HG03571 (cell line): Measurements from ENCODE around the gene ADGRB3.
"Not testable (repeated sequence)": the region's sequence is repeated elsewhere in the genome, so short reads cannot be mapped to it uniquely, and the experiment has no call there.

Experiments used
- ATAC-seq: cut with Tn5 transposase; IDR thresholded peaks from one replicate; pipeline ENCODE4 v1.9.1; 2021; ENCODE audit not compliant: unreplicated experiment

The ADGRB3 gene

DNA sequence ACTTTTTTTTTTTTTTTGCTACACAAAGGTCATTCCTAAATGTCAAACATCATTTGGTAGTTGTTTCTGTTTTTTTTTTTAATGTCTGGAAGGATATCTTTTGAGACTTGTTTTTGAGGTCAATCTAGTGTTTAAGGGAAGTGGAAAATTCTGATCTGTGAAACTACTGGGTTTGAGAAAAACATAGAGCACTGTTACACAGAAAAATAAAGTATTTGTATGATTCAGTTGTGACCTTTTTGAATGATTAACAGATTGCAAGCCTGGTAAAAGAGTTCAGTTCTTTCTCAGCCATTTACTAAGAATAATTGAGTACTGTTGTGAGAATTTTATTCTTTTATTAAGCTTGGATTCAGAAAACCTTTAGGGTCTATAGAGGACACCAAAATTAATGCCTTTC is 276.7 kb downstream of the ADGRB3 start:
- no peak for ATAC-seq

GRCh38 chr6:68912805-68913204 is 277.7 kb downstream of the ADGRB3 start:
- ATAC-seq, result not testable (repeated sequence)

DNA sequence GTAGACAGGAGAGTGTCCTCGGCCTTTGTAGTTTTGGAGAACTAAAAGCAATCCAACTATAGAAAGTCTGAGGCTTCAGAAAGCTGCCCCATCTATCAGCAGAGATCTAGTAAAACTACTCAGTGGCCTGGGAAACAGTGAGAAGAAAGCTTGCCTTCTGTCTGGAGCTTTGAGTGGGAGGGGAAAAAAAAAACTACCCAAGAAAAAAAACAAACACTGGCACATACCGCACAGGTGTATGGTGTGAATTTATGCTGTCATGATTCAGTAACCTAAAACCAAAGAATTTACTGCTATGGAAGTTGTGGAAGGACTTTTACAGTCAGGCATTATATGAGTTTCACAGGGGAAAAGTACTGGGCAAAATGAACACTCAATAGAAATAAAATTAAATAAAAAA is 280.5 kb downstream of the ADGRB3 start:
- ATAC-seq, result no peak

GRCh38 chr6:68919537-68919936 is 284.5 kb downstream of the ADGRB3 start:
- no peak for ATAC-seq

DNA sequence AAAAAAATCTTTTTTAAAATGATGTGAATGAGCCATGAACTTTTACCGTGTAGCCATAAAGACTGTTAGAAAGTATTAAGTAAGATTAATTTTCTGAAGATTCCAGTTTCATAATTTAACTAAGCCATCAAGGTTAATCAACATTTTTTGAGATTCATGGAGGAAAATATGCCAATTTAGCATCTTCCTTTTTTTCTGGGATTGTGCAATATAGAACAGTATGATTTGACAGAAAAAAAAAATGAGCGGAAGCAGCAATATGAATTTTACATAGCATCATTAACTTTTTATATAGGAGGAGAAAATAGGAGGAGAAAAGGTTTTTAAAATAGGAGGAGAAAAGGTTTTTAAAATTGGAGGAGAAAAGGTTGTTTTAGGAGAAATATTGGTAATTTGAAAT is 306.3 kb downstream of the ADGRB3 start:
- ATAC-seq, result no peak

DNA sequence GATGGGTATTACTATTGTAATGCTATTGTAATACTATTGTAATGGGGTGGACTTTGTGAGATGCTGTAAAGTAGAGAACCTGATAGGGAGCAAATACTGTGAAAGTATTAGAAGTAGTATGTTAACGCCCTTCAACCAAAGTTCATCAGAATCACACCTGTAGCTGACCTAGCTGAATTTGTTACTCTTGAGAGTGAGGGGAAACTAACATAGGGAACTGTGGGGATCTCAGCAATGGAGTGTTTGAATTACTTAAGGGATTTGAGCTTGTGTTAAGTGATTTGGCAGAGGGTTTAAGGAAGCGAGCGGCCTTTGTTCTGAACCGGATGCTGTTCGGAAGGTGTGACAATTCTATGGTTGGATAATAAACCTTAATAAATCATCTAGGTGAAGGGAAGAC is 312.6 kb downstream of the ADGRB3 start:
- no peak for ATAC-seq

DNA sequence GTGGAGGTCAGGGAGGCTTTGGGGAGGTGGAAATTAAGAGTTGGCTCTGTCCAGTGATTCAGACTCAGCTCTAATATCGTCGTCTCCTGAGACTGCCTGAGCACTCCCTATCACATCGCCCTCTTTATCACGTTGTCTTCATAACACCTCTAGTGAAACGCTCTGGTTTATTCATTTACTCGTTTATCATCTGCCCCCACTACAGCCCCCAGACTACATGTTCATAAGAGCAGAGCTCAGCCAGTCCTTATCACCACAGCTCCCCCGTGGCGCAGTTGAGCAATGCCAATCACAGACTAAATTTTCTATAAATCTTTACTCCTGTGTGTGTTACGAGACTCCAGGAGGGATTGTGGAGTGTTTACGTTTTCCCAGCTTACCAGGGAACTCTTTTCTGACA is 316.2 kb downstream of the ADGRB3 start:
- no peak for ATAC-seq

DNA sequence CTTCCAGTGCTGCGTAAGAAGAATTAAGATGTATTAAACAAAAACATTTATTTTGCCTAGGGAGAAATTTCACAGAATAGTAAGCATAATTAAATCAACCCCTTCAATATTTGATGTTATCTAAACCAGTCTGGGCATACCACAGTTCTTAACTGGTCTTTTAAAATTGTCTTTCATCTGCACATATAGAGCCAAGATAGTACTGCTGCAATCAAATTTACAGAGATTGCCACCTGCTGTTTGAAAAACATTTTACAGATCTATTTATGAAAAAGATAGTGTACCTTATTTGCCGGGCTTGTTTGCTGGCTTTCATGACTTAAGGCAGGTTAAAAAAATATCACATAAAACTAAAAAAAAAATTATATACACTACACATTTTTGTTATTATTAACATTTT is 323.2 kb downstream of the ADGRB3 start:
- ATAC-seq, result no peak

GRCh38 chr6:68967549-68968300 is 332.6 kb downstream of the ADGRB3 start:
- ATAC-seq, result no peak

DNA sequence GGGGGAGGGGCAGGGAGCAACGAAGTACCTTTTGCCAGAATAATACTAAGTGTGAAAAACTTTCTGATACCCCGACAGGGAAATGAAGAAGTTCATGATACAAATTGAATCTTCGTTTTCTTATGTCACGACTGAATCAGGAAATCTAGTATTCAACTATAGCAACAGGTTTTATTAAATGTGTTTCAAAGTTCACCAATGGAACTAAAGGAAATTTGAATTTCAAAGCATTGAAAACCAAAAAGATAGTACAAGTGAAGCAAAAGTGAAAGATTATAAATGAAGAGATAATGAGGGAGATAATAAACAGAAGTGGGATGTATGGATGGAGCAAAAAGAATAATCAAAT is 333.2 kb downstream of the ADGRB3 start:
- ATAC-seq, result no peak

DNA sequence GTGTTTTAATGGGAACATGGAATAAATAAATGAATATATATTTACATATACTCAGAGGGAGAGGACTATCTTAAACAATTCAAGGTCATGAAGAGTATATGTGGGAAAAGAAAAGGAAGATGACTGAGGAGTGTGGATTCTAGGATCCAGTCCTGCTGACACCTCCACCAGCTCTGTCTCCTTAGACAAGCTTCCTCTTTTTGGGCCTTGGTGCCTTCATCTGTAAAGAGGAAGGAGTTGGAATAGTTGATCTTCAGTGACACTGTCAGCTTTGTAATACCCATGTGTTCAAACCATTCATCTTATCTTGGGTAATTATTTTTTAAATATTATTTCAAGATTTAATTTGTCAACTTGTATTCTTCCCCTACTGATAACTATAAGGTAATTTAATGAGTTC is 338.0 kb downstream of the ADGRB3 start:
- no peak for ATAC-seq

DNA sequence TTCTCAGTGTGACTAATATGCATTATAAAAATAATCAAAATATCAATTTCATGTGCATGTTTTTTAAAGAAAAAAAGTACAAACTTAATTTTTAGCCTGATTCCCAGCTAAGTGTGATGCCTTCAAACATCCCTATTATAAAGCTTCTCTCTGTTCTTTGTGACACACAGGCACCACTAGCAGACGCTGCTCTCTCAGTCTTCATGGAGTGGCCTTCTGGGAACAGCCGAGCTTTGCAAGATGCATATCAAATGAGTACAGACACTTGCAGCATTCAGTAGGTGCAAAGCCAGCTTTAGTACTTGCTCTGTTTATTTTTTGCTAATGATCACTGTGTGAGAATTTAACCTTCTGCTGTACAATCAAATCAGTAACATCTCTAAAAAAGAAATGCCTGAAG is 340.0 kb downstream of the ADGRB3 start:
- no peak for ATAC-seq

DNA sequence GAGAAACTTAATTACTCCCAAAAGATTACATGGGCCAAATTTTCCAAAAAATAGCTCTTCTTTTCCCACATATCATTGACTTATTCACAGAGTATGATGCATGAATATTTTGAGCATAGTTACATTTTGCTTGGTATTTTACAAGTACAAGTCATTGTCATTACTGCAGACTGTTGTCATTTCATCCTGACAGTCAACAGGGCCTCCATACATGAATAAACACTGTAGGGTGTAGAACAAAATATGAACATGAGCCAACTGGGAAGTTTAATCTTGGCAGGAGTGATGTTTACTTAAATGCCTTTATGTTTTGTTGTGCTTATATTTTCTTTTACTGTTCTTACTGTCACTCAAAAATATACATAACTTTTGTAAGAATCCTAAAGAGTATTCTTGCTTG is 340.7 kb downstream of the ADGRB3 start:
- ATAC-seq, result no peak

GRCh38 chr6:68976260-68976659 is 341.2 kb downstream of the ADGRB3 start:
- ATAC-seq, result no peak

DNA sequence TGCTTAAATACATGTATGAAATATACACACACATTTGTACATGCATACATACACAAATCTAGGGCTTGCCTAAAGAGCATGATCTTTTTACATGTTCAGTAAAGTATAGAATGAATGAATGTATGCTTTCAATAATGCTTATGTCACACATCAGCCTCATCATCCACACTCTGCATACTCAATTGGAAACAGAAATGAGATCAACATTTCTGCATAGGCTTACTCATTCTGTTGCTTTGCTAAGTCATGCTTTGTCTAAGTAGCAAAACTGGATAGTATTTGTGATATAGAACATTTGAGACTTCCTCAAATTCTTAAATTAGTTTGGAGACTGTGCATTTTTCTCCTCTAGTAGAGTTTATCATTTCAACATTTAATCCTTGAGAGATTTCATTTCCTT is 343.3 kb downstream of the ADGRB3 start:
- no peak for ATAC-seq

GRCh38 chr6:68981668-68982067 is 346.6 kb downstream of the ADGRB3 start:
- ATAC-seq, result not testable (repeated sequence)

DNA sequence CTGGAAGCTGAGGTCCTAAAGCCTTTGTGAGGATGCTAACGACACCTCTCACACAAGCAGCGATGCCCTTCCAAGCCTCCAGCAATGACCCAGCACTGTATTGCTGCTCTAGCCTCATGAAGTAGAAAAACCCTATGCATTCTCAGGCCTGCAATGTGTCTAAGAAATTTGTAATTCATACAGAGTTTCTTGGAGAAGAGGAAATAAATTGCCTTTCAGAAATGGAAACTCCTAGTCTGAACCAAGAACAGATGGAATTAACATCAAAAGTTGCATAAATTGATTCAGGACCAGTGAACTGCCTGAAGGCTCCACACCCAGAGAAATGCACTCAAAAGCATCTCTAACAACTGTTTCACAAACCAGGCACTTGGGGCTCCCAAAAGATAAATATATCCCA is 353.6 kb downstream of the ADGRB3 start:
- no peak for ATAC-seq

- ATAC-seq, result no peak
Measured at GRCh38 chr6:68990317-68990716, 355.2 kb downstream of the ADGRB3 start.

DNA sequence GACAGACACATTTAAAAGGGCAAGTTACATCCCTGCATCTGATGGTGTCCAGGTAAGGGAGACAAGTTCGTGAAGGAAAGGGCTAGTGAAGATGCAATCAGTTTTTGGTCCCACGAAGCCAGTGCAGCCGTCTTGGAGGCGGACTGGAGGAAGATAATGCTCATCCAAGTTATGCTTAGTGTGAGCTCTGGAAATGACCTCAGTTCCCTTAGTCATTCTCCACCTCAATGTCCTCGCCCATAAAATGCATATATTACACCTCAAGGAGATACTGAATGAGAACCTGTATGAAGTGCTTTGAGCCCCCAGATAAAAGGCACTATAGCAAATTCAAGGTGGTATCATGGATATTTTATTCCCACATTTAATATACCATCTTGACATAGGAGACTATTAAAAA is 358.8 kb downstream of the ADGRB3 start:
- no peak for ATAC-seq

GRCh38 chr6:68994521-68994920 is 359.4 kb downstream of the ADGRB3 start:
- no peak for ATAC-seq

DNA sequence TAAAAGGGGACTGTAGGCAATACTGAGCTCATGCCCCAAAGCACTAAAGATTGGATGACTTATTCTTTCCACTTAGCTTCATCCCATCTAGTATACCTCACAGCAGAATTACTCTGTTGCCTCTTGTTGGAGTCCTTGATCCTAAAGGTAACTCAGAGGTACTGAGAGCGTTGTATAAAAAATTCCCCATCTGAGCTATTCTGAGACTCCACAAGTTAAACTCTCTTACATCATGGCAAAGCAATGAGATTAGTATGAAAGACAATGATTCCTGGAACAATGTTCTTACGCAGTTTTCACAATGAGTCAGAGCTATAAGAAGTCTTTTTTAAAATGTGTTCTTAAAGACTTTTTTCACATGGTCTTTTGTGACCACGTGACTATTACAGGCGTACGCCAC is 370.1 kb downstream of the ADGRB3 start:
- no peak for ATAC-seq

- no peak for ATAC-seq
Measured at GRCh38 chr6:69007781-69008180, 372.7 kb downstream of the ADGRB3 start.

DNA sequence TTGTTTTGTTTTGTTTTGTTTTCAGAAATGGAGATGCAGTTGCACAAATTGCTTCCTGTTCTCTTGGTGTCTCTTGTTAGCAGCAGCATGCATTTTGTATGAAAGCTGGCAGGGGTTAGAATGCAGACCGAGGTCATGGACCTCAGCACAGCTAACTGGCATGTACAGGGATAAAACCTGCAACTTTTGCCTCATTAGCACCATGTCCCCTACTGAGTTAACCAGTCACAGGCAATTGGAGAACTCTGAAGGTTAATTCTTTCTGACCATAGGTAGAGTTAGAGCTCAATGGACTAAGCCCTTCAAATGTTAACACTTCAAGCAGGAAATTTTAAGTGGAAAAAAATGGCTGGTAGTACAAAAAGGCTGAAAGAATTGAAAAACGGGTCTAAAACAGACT is 377.1 kb downstream of the ADGRB3 start:
- ATAC-seq, result no peak
